ENCODE data around the gene CYBA.

CYBA gene

DNA sequence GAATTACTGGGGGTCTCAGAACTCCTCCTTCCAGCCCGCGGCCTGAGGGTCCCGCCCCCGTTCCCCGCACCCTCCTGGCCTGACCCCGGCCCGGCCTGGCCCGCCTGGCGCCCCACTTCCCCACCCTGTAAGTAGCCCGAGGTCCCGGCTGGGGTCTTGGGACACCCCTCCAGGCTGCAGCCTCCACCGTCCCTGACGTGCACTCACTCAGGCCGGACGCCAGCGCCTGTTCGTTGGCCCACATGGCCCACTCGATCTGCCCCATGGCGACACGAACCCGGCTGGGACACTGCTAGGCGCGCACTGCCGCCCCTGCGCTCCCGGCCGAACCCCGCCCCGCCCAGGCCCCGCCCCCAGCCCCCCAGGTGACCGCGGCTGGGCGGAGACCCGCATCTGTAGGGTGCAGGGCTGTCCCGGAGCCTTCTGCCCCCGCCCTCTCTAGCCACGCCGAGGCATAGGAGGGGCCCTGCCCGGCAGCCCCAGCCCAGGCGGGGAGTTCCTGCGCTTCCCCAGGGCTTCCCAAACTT lies at the start of gene CYBA:
Gene CYBA, minus strand, starts transcription at position 305 of the 527 bp plus-strand sequence. Its CDS starts 40 bp downstream, at position 265.
- no peaks in the 10 kb centered on the region for H3K27me3 Mint-ChIP-seq
- H3K36me3 Mint-ChIP-seq, result peaks cover 2% of the 10 kb centered on the region
- H3K4me1 Mint-ChIP-seq (ENCODE audit: low read depth), result peaks cover 16% of the 10 kb centered on the region
- H3K4me3 Mint-ChIP-seq, result peak within 1 kb of the TSS; percentile 89
- no peaks in the 10 kb centered on the region for H3K9me3 Mint-ChIP-seq (ENCODE audit: low read depth)
- H3K27ac Mint-ChIP-seq, result peak within 1 kb of the TSS; percentile 85

DNA sequence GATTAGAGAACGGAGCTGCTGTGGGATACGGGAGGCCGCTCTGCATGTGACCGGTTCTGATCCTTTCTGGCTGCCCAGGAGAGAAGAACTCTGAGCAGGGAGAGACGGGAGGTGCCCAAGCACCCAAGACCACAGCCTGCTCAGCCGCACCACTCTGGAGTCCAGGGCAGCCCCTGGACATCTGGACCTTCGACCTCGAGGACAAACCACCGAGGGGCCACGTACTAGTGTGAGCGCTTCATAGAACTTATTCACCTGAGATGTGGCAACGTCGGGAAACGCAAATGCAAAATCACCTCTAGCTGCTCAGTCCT lies 49.4 kb upstream of the CYBA start:
- H3K36me3 Mint-ChIP-seq, result no peaks in the 10 kb centered on the region
- no peaks in the 10 kb centered on the region for H3K27me3 Mint-ChIP-seq
- H3K27ac Mint-ChIP-seq, result peak overlapping the region; percentile 94
- no peaks in the 10 kb centered on the region for H3K9me3 Mint-ChIP-seq (ENCODE audit: low read depth)
- peaks cover 52% of the 10 kb centered on the region for H3K4me1 Mint-ChIP-seq (ENCODE audit: low read depth)
- H3K4me3 Mint-ChIP-seq, result peak overlapping the region; percentile 94

DNA sequence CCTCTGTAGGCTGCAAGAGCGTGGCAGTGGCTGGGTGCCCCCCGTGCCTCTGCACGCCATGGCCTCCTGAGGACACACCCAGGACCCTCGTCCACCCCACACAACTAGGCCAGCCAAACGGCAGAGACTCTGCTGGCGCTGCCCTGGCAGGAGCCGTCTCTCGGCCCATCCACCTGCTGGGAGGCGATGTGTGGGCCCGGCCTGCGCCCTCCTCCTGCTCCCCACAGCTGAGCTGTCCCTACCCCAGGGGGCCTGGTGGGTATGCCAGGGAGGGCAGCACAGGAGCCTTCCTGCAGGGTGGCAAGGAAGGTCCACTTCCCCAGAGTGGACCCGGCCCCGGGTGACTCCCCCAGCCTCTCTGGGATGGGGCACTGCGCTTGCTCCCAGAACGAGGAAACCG lies 48.3 kb upstream of the CYBA start:
- H3K9me3 Mint-ChIP-seq (ENCODE audit: low read depth), result no peaks in the 10 kb centered on the region
- no peak overlapping the region for H3K4me3 Mint-ChIP-seq
- no peaks in the 10 kb centered on the region for H3K27me3 Mint-ChIP-seq
- no peaks in the 10 kb centered on the region for H3K36me3 Mint-ChIP-seq
- no peak overlapping the region for H3K27ac Mint-ChIP-seq
- H3K4me1 Mint-ChIP-seq (ENCODE audit: low read depth), result peaks cover 43% of the 10 kb centered on the region

DNA sequence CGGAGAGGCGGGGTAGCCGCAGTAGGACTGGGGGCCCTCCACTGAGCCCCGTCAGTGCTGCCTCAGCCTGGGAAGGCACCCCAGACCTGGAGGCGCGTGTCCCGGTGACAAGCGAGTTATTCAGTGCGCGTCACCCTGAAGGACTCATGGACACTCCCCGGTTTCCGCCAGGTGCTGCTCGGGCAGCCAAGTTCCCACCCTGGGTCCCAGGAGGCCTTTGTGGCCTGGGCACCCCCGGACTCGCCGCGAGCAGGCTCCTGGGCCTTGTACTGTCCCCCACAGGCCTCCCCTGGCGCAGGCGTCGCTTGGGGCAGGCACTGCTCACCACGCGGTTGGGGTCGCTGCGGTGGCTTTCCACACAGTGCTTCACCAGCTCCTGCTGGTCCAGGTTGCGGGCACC lies 47.8 kb upstream of the CYBA start:
- Mint-ChIP-seq H3K27ac (peak overlapping the region; percentile 54), H3K4me1 (ENCODE audit: low read depth) (peaks cover 38% of the 10 kb centered on the region), H3K9me3 (ENCODE audit: low read depth) (no peaks in the 10 kb centered on the region), H3K4me3 (no peak overlapping the region), H3K27me3 (no peaks in the 10 kb centered on the region), H3K36me3 (no peaks in the 10 kb centered on the region)

DNA sequence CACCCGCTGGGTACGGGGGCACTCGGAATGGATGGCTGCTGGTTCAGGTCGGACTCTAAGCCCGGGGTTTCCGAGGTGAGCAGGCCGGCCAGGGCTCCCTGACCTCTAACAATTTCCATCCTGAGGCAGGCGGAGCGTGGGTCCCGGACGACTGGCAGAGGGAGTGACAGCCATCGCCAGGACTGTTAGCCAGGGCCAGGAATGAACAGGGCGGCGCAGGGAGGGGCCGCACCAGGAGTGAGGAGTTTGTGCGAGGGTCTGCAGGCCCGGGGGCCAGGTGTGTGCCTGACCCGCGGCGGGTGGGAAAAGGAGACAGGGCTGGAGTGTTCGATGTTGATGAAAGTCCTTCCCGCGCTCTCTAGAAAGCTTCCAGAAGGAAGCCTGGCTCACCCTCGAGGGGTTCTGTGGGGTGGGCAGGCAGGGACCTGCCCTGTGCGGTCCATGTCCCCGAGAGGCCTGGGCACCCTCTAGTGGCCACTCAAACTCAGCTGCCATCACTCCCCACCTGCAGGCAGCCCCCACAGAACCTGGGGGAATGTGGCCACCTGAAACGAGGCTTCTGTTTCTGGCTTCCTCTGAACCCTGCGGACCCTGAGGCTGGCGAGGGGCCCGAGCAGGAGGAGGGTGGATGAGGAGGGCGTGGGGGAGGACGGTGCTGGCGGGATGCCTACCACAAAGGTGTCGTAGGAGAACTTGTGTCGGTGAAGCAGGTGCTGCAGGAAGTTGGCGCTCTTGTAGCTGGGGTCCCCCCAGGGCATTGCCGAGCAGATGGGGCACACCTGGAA lies 47.2 kb upstream of the CYBA start:
- Mint-ChIP-seq H3K27me3 (no peaks in the 10 kb centered on the region), H3K4me1 (ENCODE audit: low read depth) (peaks cover 38% of the 10 kb centered on the region), H3K9me3 (ENCODE audit: low read depth) (no peaks in the 10 kb centered on the region), H3K36me3 (no peaks in the 10 kb centered on the region), H3K27ac (peak overlapping the region; percentile 54), H3K4me3 (peak overlapping the region; percentile 56)

DNA sequence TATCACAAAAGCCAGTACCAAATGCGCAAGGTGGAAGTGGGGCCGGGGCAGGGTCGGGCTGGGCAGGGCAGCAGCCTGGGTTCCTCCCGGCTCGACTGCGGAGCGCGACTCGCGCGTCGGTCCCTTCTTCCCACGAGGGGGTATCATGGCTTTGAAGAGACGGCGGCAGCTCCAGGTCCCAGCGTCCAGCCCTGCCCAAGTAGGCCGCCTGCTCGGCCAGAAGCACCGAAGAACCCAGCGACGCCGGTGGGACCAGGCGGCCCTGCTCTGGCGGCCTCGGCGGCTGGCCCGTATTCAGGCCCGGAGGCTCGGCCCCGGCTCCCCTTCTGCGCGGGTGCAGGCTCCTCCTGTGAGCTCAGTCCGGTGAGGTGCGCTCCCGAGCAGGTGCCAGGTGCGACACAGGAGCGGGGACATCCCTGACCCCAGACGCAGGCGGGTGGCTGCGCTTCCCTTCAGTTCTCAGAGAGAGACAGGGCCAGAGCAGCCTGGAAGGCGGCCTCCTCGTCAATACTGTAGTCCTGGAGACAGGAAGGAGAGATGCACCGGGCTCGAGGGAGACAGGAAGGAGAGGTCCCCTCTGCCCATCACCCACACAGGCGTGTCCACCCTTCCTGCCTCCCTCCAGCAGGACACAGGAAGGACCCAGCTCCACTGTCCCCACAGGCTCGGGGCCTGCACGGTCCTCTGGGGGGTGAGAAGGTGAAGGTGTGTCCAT lies 46.4 kb upstream of the CYBA start:
- no peaks in the 10 kb centered on the region for H3K36me3 Mint-ChIP-seq
- peaks cover 39% of the 10 kb centered on the region for H3K4me1 Mint-ChIP-seq (ENCODE audit: low read depth)
- H3K27me3 Mint-ChIP-seq, result no peaks in the 10 kb centered on the region
- H3K4me3 Mint-ChIP-seq, result peak overlapping the region; percentile 56
- H3K9me3 Mint-ChIP-seq (ENCODE audit: low read depth), result no peaks in the 10 kb centered on the region
- peak overlapping the region; percentile 54 for H3K27ac Mint-ChIP-seq

DNA sequence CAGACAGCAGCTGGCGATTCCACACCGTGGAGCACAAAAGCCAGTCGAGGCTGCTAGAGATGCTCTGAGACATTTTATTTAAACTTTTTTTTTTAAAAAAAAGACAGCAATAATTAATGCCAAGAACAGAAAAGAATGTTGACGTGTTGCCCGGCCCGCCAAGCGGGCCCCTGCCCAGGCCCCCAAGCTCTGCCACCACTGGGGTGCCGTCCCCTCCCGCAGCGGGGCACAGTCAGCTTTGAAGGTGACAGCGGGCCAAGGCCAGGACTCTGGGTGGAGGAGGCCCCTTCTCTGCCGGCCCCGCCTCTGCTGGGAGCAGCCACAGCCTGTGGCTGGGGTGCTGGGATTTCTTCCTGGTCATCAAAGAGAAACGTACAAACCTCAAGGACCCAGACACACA lies 45.6 kb upstream of the CYBA start:
- Mint-ChIP-seq H3K27ac (no peak overlapping the region), H3K4me1 (ENCODE audit: low read depth) (peaks cover 40% of the 10 kb centered on the region), H3K9me3 (ENCODE audit: low read depth) (no peaks in the 10 kb centered on the region), H3K36me3 (no peaks in the 10 kb centered on the region), H3K27me3 (no peaks in the 10 kb centered on the region), H3K4me3 (no peak overlapping the region)

DNA sequence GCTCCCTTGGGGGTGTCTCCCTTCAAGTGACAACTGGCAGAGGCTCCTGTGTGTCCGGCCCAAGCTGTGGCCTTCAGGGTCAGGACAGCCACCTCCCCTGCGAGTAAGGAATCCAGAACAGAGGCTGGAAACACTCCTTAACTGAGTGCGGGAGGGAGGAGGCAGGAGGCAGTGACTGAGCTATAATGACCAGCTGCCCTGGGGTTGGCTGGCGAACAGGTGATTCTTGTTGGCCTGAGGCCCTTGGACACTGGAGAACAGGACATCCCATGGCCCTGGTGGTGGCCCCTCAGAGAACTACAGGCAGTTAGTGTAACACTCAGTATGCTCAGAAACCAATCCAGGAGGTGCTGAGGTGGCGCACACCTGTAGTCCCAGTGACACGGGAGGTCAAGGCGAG lies 44.9 kb upstream of the CYBA start:
- Mint-ChIP-seq H3K36me3 (no peaks in the 10 kb centered on the region), H3K4me1 (ENCODE audit: low read depth) (peaks cover 42% of the 10 kb centered on the region), H3K27me3 (no peaks in the 10 kb centered on the region), H3K27ac (no peak overlapping the region), H3K9me3 (ENCODE audit: low read depth) (no peaks in the 10 kb centered on the region), H3K4me3 (no peak overlapping the region)

DNA sequence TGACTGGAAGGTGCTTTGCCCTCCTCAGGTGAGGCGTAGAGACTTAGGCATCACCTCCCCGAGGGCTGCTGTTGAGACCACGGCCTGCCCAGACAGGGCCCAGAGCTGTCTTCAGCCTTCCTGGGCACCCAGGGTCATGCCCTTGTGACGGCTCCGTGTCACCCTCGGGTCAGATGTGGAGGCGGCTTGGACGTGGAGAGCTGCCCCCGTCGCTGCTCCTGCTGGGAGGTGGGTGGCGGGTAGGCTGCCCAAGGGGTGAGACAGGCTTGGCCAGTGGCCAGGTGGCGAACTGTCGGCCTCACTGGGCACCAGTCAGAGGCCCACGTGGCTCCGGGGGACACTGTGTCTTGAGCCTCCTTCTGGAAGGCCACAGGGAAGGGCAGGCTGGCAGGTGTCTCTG lies 44.4 kb upstream of the CYBA start:
- Mint-ChIP-seq H3K36me3 (no peaks in the 10 kb centered on the region), H3K9me3 (ENCODE audit: low read depth) (no peaks in the 10 kb centered on the region), H3K27ac (no peak overlapping the region), H3K4me1 (ENCODE audit: low read depth) (peaks cover 44% of the 10 kb centered on the region), H3K27me3 (no peaks in the 10 kb centered on the region), H3K4me3 (no peak overlapping the region)

DNA sequence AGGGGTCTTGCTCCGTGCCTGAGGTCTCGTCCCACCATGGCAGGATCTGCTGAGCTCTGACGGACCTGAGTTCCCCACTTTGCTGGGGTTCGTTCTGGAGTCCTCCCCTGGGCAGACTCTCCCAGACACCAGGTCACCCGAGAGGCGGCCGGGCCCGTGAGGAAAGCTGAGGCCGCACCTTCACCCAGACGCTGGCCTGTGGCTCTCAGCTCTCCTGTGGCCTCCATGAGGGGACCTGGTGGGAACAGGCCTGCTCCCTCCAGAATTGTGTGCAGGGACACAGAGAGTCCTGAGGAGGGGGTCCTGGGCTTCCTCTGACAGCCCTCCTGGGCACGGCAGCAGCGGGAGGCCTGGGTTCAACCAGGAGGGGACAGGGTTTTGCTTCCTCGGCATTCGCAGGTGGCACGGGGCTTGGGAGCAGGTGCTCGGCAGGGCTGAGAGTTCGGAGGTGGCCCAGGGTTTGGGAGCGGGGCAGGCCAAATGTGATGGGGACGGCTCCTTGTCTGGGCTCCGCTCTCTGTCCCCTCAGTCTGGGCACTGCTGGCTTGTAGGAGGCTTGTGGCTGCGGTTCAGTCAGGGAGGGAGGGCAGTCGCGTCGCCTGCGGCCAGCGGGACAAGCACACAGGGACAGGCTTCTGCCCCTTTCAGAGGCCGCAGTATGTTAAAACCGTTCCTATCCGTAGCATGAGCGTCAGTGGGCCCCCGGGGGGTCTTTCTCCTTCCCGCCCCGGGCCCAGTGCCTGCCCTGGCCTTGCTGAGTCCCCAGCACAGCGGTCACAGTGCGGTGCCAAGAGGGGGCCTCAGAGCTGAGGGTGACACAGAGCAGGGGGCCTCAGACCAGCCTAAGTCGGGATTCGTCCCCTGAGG lies 43.6 kb upstream of the CYBA start:
- no peaks in the 10 kb centered on the region for H3K36me3 Mint-ChIP-seq
- no peaks in the 10 kb centered on the region for H3K9me3 Mint-ChIP-seq (ENCODE audit: low read depth)
- H3K27ac Mint-ChIP-seq, result peak overlapping the region; percentile 61
- H3K4me3 Mint-ChIP-seq, result no peak overlapping the region
- peaks cover 45% of the 10 kb centered on the region for H3K4me1 Mint-ChIP-seq (ENCODE audit: low read depth)
- no peaks in the 10 kb centered on the region for H3K27me3 Mint-ChIP-seq

DNA sequence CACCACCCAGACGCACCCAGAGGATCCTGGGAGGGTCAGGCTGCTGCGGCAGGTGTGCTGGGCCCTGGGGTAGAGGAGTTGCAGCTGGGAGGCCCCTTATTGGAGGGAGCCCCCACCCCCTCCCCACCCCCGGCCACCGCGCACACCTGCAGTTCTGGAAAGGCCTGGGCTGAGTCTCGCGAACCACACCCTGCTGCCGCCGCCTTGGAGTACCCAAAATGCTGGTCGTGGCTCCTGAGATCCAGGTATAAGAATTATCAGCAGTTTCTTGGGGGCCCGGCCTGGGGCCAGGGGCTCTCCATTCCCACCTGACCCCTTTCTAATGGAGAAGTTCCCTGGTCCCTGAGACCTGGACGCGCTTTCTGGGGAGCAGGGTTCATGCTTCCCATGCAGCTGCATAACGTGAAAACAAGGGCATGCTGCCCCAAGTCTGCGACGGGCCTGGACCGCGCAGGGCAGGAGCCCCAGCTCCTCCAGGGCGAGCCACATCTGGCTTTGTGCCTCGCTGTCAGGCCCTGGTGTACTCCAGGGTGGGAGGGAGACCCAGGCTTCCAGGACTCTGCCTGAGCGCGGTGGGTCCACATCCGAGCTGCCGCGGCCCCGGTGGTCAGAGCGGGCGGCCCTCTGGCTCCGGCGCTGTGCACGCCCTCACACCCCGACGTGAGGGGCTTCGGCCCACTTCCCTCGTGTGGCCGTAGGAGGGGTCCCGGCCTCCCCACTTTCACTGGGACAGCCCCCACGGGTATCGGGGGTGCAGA lies 42.7 kb upstream of the CYBA start:
- Mint-ChIP-seq H3K4me3 (no peak overlapping the region), H3K27ac (peak overlapping the region; percentile 28), H3K4me1 (ENCODE audit: low read depth) (peaks cover 45% of the 10 kb centered on the region), H3K27me3 (no peaks in the 10 kb centered on the region), H3K36me3 (no peaks in the 10 kb centered on the region), H3K9me3 (ENCODE audit: low read depth) (no peaks in the 10 kb centered on the region)

DNA sequence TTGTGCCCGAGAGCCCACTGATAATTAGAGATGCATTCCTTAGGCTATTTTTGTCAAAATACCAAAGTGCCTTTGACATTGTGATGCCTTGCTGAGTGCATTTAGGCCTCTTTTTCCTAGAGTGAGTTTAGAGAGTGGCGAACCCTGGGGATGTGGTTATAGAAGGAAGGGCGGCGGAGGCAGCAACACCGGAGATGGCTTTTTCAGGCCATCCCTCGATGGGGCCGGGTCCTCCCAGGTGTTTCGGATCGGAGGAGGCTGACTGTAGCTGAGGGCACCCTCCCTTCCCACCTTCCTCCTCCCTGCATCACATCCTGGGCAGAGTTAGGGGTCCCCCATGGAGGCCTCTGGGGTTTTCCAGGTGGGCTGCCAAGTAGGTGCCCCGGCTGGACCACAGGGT lies 42.0 kb upstream of the CYBA start:
- peak overlapping the region; percentile 61 for H3K27ac Mint-ChIP-seq
- H3K4me3 Mint-ChIP-seq, result peak overlapping the region; percentile 38
- H3K27me3 Mint-ChIP-seq, result no peaks in the 10 kb centered on the region
- no peaks in the 10 kb centered on the region for H3K36me3 Mint-ChIP-seq
- no peaks in the 10 kb centered on the region for H3K9me3 Mint-ChIP-seq (ENCODE audit: low read depth)
- peaks cover 40% of the 10 kb centered on the region for H3K4me1 Mint-ChIP-seq (ENCODE audit: low read depth)

DNA sequence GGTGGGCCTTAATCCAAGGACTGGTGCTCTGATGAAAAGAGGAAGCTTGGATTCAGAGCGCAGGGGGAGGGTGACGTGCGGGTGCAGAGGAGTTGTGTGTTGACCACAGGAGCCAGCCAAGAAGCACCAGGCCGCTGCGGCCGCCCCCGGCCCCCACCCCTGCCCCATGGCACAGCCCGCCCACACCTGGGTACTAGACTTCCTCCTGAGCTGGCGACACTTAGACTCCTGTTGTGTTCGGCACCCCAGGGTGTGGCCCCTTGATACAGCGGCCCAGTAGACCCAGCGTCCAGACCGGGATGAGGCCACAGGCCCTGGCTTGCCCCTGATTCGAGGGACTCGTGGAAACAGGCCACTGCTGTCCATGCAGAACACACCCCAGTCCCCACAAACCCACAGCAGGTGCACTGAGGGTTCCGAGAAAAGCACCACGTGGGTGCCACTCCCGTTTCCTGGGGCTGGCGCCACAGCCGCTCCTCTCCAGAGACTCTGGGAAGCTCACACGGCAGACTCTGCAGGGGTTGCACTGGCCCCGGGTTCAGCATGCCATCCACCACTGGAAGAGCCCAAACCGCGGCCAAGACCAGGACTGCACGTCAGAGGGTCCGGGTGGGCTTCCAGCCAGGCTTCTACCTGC lies 41.2 kb upstream of the CYBA start:
- H3K9me3 Mint-ChIP-seq (ENCODE audit: low read depth), result no peaks in the 10 kb centered on the region
- H3K4me3 Mint-ChIP-seq, result peak overlapping the region; percentile 51
- no peaks in the 10 kb centered on the region for H3K27me3 Mint-ChIP-seq
- H3K36me3 Mint-ChIP-seq, result no peaks in the 10 kb centered on the region
- H3K4me1 Mint-ChIP-seq (ENCODE audit: low read depth), result peaks cover 36% of the 10 kb centered on the region
- H3K27ac Mint-ChIP-seq, result peak overlapping the region; percentile 58

All from activated naive CD8-positive, alpha-beta T cell (primary cell).